HCT116 (cell line): ENCODE data around the gene KRT7.
A peak's percentile ranks its signal among the peaks of the same experiment; 100 is the strongest.

Experiments
- ATF3 ChIP-seq: IDR thresholded peaks from 2 replicates; pipeline ENCODE4 v1.6.1; 2012
- TF ChIP-seq, protein P1 (sequence below), 3 experiments: fragments of 200-600 bp in 1 of 3; sonication (generic) in 1 of 3; IDR thresholded peaks in 2 of 3; conservative IDR thresholded peaks in 1 of 3; 2 replicates each; pipeline ENCODE4 v1.5.1; 2012 to 2017; ENCODE audit warnings: low read depth in 2 of 3, low read length in 2 of 3, antibody characterized with exemption in 1 of 3, borderline replicate concordance in 1 of 3, control low read depth in 1 of 3, mild to moderate bottlenecking in 1 of 3, mixed read lengths in 1 of 3, mixed run types in 1 of 3, moderate library complexity in 1 of 3; ENCODE audit not compliant: insufficient read depth in 1 of 3

DNA sequence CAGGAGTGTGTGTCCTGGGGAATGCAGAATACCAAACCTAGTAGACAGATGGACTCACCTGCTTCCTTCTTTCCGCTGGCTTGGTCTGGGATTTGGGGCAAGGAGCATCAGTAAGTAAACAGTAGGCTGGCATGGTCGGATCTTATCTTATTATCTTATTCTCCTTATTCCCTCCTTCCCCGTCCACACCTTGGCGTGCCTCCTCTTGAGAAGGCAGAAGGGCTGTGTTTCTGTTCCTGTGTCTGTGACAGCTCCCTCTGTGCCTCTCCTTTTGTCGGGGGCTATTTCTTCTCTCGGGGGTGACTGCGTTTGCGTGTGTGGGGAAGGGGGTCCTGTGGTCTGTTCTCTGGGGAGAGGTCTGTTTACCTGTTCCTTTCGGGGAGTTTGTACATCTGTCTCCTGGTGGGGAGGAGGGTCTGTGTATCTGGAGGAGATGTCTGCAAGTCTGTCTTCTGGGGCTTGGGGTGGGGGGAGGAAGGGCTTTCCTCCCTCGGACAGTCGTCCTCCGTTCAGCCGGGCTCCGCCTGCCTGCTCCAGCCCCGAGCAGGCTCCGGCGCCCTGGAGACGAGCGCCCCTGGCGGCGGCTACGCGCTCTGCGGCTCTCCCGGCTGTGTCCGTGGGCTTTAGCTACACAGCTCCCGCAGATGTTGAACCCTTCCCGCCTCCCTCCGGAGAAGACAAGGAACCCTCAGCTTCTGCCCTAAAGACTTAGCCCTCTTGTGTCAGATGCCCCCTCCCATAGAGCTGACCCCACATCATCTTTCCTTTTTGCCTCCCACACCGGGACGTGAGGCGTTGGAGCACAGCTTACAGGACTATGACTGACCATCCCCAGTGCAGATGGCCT lies 45.8 kb downstream of the KRT7 start:
- no peak for TF ChIP-seq ATF3
- TF ChIP-seq, protein P1, sequence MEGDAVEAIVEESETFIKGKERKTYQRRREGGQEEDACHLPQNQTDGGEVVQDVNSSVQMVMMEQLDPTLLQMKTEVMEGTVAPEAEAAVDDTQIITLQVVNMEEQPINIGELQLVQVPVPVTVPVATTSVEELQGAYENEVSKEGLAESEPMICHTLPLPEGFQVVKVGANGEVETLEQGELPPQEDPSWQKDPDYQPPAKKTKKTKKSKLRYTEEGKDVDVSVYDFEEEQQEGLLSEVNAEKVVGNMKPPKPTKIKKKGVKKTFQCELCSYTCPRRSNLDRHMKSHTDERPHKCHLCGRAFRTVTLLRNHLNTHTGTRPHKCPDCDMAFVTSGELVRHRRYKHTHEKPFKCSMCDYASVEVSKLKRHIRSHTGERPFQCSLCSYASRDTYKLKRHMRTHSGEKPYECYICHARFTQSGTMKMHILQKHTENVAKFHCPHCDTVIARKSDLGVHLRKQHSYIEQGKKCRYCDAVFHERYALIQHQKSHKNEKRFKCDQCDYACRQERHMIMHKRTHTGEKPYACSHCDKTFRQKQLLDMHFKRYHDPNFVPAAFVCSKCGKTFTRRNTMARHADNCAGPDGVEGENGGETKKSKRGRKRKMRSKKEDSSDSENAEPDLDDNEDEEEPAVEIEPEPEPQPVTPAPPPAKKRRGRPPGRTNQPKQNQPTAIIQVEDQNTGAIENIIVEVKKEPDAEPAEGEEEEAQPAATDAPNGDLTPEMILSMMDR (IDR thresholded peaks at IDR 0.05 in 2 of 3, conservative IDR thresholded peaks at IDR 0.05 in 1 of 3; ENCODE audit: borderline replicate concordance in 1 of 3, insufficient read depth in 1 of 3, low read depth in 2 of 3, low read length in 2 of 3): peak in 2 of 3 experiments; percentile 96 to 99; a peak in 4 of 6 replicates
